Panc1 (cell line): ENCODE results near the gene TCP11L2.

Source experiments
- CTCF ChIP-seq: fragments of 450-650 bp; IDR thresholded peaks from 2 replicates; pipeline ENCODE4 v1.5.1; 2017; ENCODE audit warnings: mild to moderate bottlenecking
- POLR2AphosphoS5 ChIP-seq: IDR thresholded peaks from 2 replicates; pipeline ENCODE4 v1.6.1; 2012; ENCODE audit warnings: mild to moderate bottlenecking, low read depth, low read length, moderate library complexity
- REST ChIP-seq, 2 experiments: IDR thresholded peaks; 2 replicates each; pipeline ENCODE4 v1.6.1; 2011 to 2012; ENCODE audit warnings: low read depth in 2 of 2, control low read depth in 1 of 2, low read length in 1 of 2, mild to moderate bottlenecking in 1 of 2, moderate library complexity in 1 of 2; ENCODE audit not compliant: insufficient read depth in 1 of 2
- SIN3A ChIP-seq: IDR thresholded peaks from 2 replicates; pipeline ENCODE4 v1.6.1; 2012; ENCODE audit warnings: low read depth, mild to moderate bottlenecking, low read length, moderate library complexity, borderline replicate concordance; ENCODE audit not compliant: insufficient read depth
- TCF7L2 ChIP-seq: IDR thresholded peaks from 2 replicates; pipeline ENCODE4 v1.6.1; 2011; ENCODE audit warnings: mild to moderate bottlenecking, low read depth, low read length, inconsistent platforms

- TF ChIP-seq CTCF = no peak
- TF ChIP-seq REST (IDR thresholded peaks at IDR 0.05; ENCODE audit: insufficient read depth in 1 of 2, low read depth in 2 of 2, low read length in 1 of 2) = no peak
- TF ChIP-seq POLR2AphosphoS5 = no peak
- no peak for TF ChIP-seq SIN3A
- no peak for TF ChIP-seq TCF7L2
These were observed 10.2 kb upstream of the TCP11L2 start for GRCh38 chr12:106292339-106292738.
